ENCODE data around the gene IGF2BP3.
A peak's percentile ranks its signal among the peaks of the same experiment; 100 is the strongest.

IGF2BP3 gene

DNA sequence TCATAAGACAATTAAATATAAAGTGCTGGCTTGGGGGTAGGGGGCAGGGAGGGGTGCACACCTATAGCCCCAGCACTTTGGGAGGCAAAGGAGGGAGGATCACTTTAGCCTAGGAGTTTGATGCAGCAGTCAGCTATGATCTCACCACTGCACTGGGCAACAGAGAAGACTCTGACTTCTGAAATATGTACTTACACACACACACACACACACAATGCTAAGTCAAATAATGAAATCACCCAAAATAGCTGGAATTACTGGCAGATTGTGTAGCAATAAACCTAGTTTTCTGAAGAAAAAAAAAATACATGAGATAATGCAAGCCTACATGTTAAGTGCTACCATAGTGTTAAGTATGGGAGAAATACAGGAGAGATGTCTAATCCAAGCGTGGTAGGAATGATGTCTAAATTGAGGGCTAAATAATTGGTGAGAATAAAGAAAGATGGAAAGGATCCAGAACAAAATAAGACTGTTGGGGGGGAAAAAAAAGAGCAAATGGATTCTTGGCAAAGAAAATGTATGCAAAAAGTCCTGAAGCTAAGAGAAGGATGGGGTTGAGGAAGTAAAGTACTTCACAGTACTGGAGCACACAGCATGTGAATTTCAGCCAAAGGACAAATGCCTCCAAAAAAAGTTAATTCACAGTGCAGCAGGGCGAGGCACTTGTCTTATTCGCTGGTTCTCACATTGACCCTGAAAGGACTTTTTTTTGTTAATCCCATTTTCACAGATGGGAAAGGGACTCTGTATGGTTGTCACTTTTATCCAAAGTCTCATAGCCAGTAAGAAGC lies 73.9 kb downstream of the IGF2BP3 start:
- Mint-ChIP-seq H3K4me1 (peaks cover 24% of the 10 kb centered on the region), H3K27me3 (ENCODE audit: low read depth) (no peaks in the 10 kb centered on the region), H3K4me3 (no peak overlapping the region), H3K27ac (no peak overlapping the region), H3K36me3 (ENCODE audit: low read depth) (peaks cover 46% of the 10 kb centered on the region), H3K9me3 (no peaks in the 10 kb centered on the region)
- TF ChIP-seq, protein P1, sequence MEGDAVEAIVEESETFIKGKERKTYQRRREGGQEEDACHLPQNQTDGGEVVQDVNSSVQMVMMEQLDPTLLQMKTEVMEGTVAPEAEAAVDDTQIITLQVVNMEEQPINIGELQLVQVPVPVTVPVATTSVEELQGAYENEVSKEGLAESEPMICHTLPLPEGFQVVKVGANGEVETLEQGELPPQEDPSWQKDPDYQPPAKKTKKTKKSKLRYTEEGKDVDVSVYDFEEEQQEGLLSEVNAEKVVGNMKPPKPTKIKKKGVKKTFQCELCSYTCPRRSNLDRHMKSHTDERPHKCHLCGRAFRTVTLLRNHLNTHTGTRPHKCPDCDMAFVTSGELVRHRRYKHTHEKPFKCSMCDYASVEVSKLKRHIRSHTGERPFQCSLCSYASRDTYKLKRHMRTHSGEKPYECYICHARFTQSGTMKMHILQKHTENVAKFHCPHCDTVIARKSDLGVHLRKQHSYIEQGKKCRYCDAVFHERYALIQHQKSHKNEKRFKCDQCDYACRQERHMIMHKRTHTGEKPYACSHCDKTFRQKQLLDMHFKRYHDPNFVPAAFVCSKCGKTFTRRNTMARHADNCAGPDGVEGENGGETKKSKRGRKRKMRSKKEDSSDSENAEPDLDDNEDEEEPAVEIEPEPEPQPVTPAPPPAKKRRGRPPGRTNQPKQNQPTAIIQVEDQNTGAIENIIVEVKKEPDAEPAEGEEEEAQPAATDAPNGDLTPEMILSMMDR (IDR thresholded peaks at IDR 0.05; ENCODE audit: unreplicated experiment in 3 of 3) = no peak

DNA sequence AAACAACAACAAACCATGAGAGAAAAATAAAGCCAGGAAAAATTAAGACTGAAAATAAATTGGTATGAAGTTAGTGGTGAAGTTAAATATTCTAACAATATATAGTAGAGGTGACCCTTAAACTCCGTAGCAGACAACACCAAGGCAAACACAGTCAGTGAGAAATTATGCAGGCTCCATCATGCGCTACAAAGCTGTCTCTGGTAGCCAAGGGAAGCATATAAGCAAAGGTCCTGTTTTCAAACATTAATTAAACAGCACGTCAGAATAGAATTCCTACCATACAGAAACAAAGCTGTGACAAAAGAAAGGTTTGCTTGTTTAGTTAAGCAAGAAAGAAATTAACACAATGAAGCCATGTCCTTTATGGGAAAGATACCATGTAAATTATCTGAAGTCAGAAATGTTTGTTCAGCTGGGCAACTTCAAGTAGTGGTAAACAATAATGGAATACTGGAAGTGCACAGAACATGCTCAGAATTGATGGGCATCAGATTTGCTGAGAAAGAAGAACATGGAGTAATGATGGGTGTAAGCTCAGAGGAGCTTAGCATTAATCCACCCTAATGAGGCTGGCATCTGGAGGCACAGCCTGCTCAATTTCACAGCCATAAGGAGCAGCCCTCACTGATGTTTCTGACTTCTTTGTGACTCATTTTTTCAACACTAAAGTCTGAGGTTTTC lies 75.7 kb downstream of the IGF2BP3 start:
- peaks cover 42% of the 10 kb centered on the region for H3K36me3 Mint-ChIP-seq (ENCODE audit: low read depth)
- no peaks in the 10 kb centered on the region for H3K9me3 Mint-ChIP-seq
- peak overlapping the region in 2 of 3 experiments; percentile 78 to 90 for H3K27ac Mint-ChIP-seq
- H3K4me1 Mint-ChIP-seq = peaks cover 35% of the 10 kb centered on the region
- TF ChIP-seq, protein P1 (IDR thresholded peaks at IDR 0.05; ENCODE audit: unreplicated experiment in 3 of 3) = no peak
- H3K4me3 Mint-ChIP-seq = no peak overlapping the region
- no peaks in the 10 kb centered on the region for H3K27me3 Mint-ChIP-seq (ENCODE audit: low read depth)

DNA sequence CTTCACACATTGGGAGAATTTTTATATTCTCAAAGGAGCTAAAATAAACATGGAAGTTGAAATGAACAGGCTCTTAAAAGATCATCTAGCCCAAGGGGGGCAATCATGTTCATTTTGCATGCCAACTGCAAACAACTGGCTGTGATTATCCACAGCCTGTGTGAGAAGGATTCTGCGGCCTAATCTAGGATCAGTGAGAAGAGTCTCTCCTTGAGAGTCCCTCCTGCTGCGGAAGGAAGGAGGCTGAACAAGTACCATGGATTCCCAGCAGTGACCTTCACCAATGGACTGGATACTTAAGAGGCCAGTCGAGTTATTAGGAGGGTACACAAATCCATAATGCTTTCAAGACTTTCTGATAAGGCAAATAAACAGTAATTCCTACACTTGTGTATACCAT lies 76.7 kb downstream of the IGF2BP3 start:
- TF ChIP-seq, protein P1 (IDR thresholded peaks at IDR 0.05; ENCODE audit: unreplicated experiment in 3 of 3) = no peak
- H3K4me3 Mint-ChIP-seq = no peak overlapping the region
- peaks cover 35% of the 10 kb centered on the region for H3K4me1 Mint-ChIP-seq
- H3K9me3 Mint-ChIP-seq = no peaks in the 10 kb centered on the region
- peaks cover 43% of the 10 kb centered on the region for H3K36me3 Mint-ChIP-seq (ENCODE audit: low read depth)
- no peaks in the 10 kb centered on the region for H3K27me3 Mint-ChIP-seq (ENCODE audit: low read depth)
- H3K27ac Mint-ChIP-seq = peak overlapping the region in 1 of 3 experiments; percentile 90

DNA sequence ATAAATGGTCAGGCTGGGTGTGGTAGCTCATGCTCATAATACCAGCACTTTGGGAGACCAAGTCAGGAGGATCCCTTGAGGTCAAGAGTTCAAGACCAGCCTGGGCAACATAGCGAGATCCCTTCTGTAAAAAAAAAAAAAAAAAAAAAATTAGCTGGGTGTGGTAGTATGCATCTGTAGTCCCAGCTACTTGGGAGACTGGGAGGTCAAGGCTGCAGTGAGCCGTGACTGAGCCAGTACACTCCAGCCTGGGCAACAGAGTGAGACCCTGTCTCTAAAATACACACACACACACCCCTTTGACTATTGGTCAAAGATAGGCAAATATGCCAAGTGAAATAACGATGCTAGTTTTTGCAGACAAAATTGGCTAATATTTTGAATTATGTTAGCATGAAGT lies 80.6 kb downstream of the IGF2BP3 start:
- Mint-ChIP-seq H3K36me3 (ENCODE audit: low read depth) (peaks cover 46% of the 10 kb centered on the region), H3K27ac (peak overlapping the region in 2 of 3 experiments; percentile 62 to 95), H3K27me3 (ENCODE audit: low read depth) (no peaks in the 10 kb centered on the region), H3K4me1 (peaks cover 23% of the 10 kb centered on the region), H3K9me3 (no peaks in the 10 kb centered on the region), H3K4me3 (no peak overlapping the region)
- TF ChIP-seq, protein P1 (IDR thresholded peaks at IDR 0.05; ENCODE audit: unreplicated experiment in 3 of 3) = no peak

DNA sequence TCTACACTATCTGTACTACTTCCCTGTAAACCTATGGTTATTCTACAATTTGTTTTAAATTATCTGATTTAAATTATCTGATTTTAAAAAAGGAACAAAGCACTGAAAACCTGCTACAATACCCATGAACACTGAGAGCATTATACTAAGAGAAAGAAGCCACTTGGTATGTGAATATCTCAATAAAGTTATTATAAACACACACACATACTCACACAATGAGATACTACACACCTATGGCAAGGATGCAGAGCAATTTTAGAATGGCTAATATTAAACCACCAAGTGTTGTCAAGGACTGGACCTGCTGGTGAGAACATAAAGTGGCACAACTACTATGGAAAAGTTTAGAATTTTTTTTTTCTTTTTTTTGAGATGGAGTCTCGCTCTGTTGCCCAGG lies 82.7 kb downstream of the IGF2BP3 start:
- Mint-ChIP-seq H3K9me3 (no peaks in the 10 kb centered on the region), H3K27ac (no peak overlapping the region), H3K4me1 (peaks cover 20% of the 10 kb centered on the region), H3K4me3 (no peak overlapping the region), H3K27me3 (ENCODE audit: low read depth) (no peaks in the 10 kb centered on the region), H3K36me3 (ENCODE audit: low read depth) (peaks cover 42% of the 10 kb centered on the region)
- TF ChIP-seq, protein P1 (IDR thresholded peaks at IDR 0.05; ENCODE audit: unreplicated experiment in 3 of 3) = no peak

All from nephron (organoid).